ENCODE data around the gene GUK1.

GUK1 gene

GRCh38 chr1:228158151-228159007, 18.3 kb downstream of the GUK1 start:
- no peak overlapping the region for H3K4me3 ChIP-seq (ENCODE audit: low read depth, low read length)
- no peak for TF ChIP-seq CTCF (IDR thresholded peaks at IDR 0.05; ENCODE audit: insufficient read depth, low read depth, low read length, missing control alignments)
- DNase-seq (ENCODE audit: low read depth), result no peak

DNA sequence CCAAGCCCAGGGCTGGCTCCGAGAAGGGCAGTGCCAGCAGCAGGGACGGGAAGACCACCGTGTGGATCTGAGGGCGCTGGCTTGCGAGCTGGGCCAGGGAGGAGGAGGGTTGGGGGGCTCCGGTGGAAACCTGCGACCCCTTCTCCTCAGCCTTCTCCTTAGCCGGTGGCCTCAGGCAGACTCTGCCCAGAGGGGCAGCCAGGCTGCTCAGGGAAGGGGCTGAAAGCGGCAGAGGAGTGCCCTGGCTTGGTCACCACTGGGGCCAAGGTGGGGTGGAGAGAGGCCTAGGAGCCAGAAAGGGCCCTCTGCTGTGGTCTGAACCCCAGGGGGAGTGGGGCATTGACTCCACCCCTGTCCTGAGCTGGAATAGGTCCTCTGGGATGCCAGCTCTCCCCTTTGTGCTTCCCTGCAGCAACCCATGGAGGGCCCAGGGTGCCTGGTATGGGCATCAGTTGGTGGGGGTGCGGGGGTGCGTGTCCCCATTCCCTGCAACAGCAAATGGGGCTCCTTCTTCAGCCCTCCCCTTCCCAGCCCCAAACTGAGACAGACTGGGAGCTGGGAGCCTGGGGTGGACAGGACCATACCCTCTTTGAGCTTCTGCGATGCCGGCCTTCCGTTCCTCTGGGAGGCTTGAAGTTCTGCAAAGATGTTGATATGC, 19.1 kb downstream of the GUK1 start:
- no peak overlapping the region for H3K4me3 ChIP-seq (ENCODE audit: low read depth, low read length)
- no peak for DNase-seq (ENCODE audit: low read depth)
- TF ChIP-seq CTCF (IDR thresholded peaks at IDR 0.05; ENCODE audit: insufficient read depth, low read depth, low read length, missing control alignments), result no peak

GRCh38 chr1:228160201-228160761, 20.2 kb downstream of the GUK1 start:
- DNase-seq (ENCODE audit: low read depth), result no peak
- H3K4me3 ChIP-seq (ENCODE audit: low read depth, low read length), result no peak overlapping the region
- no peak for TF ChIP-seq CTCF (IDR thresholded peaks at IDR 0.05; ENCODE audit: insufficient read depth, low read depth, low read length, missing control alignments)

DNA sequence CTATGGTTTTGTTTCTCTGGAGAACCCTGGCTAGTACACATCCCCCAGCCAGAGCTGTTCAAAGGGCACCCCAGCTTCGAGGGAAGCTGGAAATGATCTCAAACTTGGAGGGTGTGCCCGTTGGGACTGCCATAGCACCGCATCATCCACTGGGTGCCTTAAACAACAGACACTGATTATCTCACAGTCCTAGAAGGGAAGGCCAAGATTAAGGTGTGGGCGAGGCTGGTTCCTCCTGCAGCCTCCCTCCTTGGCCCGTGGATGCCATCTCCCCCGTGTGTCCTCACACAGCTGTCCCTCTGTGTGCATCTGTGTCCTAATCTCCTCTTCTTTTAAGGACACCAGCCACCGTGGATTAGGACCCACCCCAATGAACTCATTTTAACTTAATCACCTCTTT, 21.3 kb downstream of the GUK1 start:
- no peak overlapping the region for H3K4me3 ChIP-seq (ENCODE audit: low read depth, low read length)
- DNase-seq (ENCODE audit: low read depth), result no peak
- TF ChIP-seq CTCF (IDR thresholded peaks at IDR 0.05; ENCODE audit: insufficient read depth, low read depth, low read length, missing control alignments), result no peak

DNA sequence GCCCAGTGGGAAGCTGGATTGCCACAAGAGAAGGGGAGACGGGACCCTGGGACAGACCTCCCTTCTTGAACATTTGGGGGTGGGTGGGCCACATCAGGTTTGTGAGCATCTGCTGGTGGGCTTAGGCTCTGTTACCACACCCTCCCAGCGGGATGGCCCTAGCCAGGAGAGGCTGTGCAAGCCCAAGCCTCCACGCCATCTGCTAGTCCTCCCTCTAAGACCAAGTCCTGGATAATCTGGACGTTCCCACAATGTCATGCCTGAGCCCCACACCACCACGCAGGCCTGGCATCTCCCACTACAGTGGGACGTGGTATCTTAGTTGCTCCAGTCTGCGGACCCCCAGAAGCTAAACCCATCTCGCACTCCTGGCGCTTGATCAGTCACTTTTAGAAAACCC, 21.8 kb downstream of the GUK1 start:
- no peak for TF ChIP-seq CTCF (IDR thresholded peaks at IDR 0.05; ENCODE audit: insufficient read depth, low read depth, low read length, missing control alignments)
- H3K4me3 ChIP-seq (ENCODE audit: low read depth, low read length), result no peak overlapping the region
- no peak for DNase-seq (ENCODE audit: low read depth)

DNA sequence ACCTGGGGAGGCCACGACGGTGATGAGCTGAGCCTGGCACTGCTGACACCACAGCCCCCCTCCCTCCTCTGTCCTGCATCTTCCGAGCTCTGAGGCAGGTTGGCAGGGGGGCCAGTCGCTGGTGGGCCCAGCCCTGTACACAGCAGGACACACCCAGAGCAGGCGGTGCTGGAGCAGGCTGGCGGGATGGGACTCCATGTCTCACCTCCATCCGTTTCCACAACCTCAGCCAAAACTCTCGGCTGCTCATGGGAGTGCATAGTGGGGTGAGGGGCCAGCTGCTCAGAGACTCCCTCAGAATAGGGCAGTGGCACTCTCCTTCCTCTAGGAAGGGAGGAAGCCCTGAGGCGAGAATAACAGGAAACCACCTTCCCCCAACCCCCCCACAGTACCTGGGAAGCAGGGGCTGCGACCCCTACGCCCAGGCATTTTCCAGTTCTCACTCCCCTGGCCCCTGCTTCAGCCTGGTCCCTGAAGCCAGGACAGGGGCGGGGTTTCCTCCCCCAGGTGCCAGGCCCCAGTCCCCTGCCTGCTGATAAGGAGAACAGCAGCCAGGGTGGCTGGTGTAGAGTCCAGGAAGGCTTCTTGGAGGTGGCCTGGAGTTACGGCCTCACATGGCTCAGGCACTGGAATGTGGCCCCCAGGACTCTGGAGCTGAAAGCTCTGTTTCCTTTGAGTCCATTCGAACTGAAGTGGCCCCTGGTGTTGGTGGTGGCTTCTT, 22.4 kb downstream of the GUK1 start:
- H3K4me3 ChIP-seq (ENCODE audit: low read depth, low read length), result no peak overlapping the region
- no peak for DNase-seq (ENCODE audit: low read depth)
- TF ChIP-seq CTCF (IDR thresholded peaks at IDR 0.05; ENCODE audit: insufficient read depth, low read depth, low read length, missing control alignments), result no peak
